OCI-LY3 (cell line): ENCODE measurements around the gene ACOT9.
A peak's percentile ranks its signal among the peaks of the same experiment; 100 is the strongest.

Experiments
- H2AFZ ChIP-seq: fragments of 200-600, 300-600 bp; shearing (Covaris generic); 2 replicates; pipeline ENCODE4 v1.6.0; 2014; ENCODE audit warnings: antibody characterized with exemption, low read depth, low read length
- H3K27ac ChIP-seq: fragments of 200-600, 300-600 bp; sonication (generic); 2 replicates; pipeline ENCODE4 v1.5.1; 2014; ENCODE audit warnings: mild to moderate bottlenecking, low read length, moderate library complexity, mixed read lengths
- H3K27me3 ChIP-seq: fragments of 200-600, 300-600 bp; sonication (generic); 2 replicates; pipeline ENCODE4 v1.6.1; 2014; ENCODE audit warnings: low read depth, low read length, mixed read lengths
- H3K36me3 ChIP-seq: fragments of 200-600, 300-600 bp; sonication (generic); replicated peaks from 2 replicates; pipeline ENCODE3; 2014; ENCODE audit warnings: low read depth, low read length, mixed read lengths
- H3K4me1 ChIP-seq: fragments of 300-600, 200-600 bp; sonication (generic); 2 replicates; pipeline ENCODE4 v1.6.1; 2014; ENCODE audit warnings: low read length, mixed read lengths
- H3K4me2 ChIP-seq: fragments of 200-600, 300-600 bp; sonication (generic); 2 replicates; pipeline ENCODE4 v1.6.1; 2014; ENCODE audit warnings: low read length, mixed read lengths
- H3K4me3 ChIP-seq: fragments of 300-600, 200-600 bp; sonication (generic); 2 replicates; pipeline ENCODE4 v1.5.1; 2014; ENCODE audit warnings: antibody characterized with exemption, mild to moderate bottlenecking, low read length, moderate library complexity
- H3K79me2 ChIP-seq: fragments of 300-600, 200-600 bp; shearing (Covaris generic); 2 replicates; pipeline ENCODE4 v1.6.1; 2014; ENCODE audit warnings: mild to moderate bottlenecking, low read length, mixed read lengths
- H3K9ac ChIP-seq: fragments of 300-600, 200-600 bp; shearing (Covaris generic); 2 replicates; pipeline ENCODE4 v1.6.0; 2014; ENCODE audit warnings: mild to moderate bottlenecking, low read length, moderate library complexity
- H3K9me3 ChIP-seq: fragments of 200-600, 300-600 bp; shearing (Covaris generic); 2 replicates; pipeline ENCODE4 v1.6.1; 2014; ENCODE audit warnings: low read length, mixed read lengths; ENCODE audit not compliant: insufficient read depth
- H4K20me1 ChIP-seq: fragments of 200-600, 300-600 bp; sonication (generic); 2 replicates; pipeline ENCODE4 v1.6.1; 2016; ENCODE audit warnings: low read length, mixed read lengths; ENCODE audit not compliant: insufficient read depth
- EZH2phosphoT487 ChIP-seq: fragments of 200-600 bp; shearing (Covaris generic); IDR thresholded peaks from 2 replicates; pipeline ENCODE4 v1.6.1; 2018; ENCODE audit warnings: antibody characterized with exemption, mixed run types, low read depth
- TF ChIP-seq, protein P1 (sequence below): fragments of 200-600, 300-600 bp; sonication (generic); IDR thresholded peaks from 2 replicates; pipeline ENCODE4 v1.5.1; 2014; ENCODE audit warnings: antibody characterized with exemption, low read length, low read depth

Gene ACOT9

DNA sequence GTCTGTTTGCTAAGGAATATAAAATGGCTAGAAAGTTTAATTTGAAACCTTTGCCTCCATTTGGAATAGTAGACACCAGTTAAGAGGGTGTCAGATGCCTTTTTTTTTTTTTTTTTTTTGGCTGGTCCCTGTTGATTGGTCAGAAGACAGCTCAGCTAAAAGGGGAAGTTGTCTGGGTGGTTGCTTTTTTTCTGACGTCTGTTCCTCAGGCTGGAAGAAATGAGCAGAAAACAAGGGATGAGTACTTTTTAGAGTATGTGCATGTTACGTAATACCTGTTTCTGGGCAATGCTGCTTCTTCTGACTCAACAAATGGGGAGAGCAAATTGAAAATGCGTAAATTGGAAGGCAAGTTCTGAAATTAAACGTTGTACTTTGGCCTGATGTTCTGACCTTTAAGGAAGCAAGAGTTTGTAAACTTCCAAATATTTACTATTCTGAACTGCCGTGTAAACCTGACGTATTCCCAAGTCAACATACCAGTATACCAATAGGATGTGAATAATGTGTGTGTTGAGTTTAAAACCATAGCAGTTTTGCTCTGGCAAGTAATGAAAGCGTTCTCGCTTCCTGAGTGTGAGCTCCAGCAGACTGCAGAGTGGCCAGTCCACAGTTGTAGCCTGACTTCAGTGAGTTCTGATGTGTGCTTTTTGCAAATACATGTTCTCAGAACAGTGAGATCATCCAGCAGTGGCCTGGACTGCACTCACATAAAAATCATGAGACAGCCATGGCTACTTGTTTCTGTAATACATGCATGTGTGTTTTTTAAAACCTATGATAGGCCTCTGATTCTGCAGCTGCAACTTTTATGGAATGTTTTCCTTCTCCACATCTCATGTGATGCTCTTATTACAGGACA, 41.6 kb upstream of the ACOT9 start:
- H3K27me3 ChIP-seq, result no peaks in the 10 kb centered on the region
- peak overlapping the region; percentile 81 for H3K27ac ChIP-seq
- no peak overlapping the region for H2AFZ ChIP-seq
- H3K9me3 ChIP-seq, result no peaks in the 10 kb centered on the region
- peak overlapping the region; percentile 82 for H3K4me2 ChIP-seq
- peaks cover 34% of the 10 kb centered on the region for H3K4me1 ChIP-seq
- peaks cover 20% of the 10 kb centered on the region for H3K36me3 ChIP-seq
- peaks cover 6% of the 10 kb centered on the region for H4K20me1 ChIP-seq
- no peak for TF ChIP-seq EZH2phosphoT487
- TF ChIP-seq, protein P1, sequence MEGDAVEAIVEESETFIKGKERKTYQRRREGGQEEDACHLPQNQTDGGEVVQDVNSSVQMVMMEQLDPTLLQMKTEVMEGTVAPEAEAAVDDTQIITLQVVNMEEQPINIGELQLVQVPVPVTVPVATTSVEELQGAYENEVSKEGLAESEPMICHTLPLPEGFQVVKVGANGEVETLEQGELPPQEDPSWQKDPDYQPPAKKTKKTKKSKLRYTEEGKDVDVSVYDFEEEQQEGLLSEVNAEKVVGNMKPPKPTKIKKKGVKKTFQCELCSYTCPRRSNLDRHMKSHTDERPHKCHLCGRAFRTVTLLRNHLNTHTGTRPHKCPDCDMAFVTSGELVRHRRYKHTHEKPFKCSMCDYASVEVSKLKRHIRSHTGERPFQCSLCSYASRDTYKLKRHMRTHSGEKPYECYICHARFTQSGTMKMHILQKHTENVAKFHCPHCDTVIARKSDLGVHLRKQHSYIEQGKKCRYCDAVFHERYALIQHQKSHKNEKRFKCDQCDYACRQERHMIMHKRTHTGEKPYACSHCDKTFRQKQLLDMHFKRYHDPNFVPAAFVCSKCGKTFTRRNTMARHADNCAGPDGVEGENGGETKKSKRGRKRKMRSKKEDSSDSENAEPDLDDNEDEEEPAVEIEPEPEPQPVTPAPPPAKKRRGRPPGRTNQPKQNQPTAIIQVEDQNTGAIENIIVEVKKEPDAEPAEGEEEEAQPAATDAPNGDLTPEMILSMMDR, result no peak
- peak overlapping the region; percentile 94 for H3K4me3 ChIP-seq
- H3K79me2 ChIP-seq, result peaks cover 10% of the 10 kb centered on the region
- peak overlapping the region; percentile 90; the same call in 1 of the 2 replicates for H3K9ac ChIP-seq

DNA sequence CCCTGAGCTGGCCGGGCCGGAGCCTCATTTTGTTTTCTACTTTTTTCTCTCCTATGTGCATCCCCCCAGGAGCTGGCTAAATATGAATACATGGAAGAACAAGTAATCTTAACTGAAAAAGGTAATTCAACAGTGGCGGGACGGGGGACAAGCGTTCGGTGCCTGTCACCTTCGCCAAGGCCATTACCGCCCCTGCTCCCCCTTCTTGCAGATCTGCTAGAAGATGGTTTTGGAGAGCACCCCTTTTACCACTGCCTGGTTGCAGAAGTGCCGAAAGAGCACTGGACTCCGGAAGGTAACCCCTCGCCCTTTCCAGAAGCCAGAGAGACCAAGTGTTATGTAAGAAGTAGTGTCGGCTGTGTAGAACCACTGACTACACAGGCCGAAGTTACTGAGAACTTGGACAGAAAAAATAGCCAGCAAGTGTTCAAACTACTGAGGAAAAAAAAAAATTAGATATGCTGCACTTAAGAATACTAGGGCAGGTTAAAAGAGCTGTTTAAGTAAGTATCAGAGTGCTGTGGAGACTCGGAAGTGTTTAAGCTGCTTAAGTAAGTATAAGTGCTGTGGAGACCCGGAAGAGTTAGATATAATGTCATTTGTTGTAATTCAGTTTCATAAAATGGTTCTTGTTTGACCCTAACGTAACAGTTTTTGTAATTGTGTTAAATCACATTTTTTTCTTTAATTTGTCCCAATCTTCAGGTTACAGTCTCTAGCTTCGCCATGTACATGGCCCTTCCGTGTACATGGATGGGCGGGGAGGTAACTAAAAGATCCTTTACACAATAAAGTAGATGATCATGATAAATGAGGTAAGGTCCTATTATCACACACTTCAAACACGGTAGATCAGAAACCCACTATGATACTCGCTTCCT, 40.8 kb upstream of the ACOT9 start:
- Histone ChIP-seq H3K9me3 (no peaks in the 10 kb centered on the region), H3K4me2 (peak overlapping the region; percentile 82), H3K9ac (peak overlapping the region; percentile 90), H4K20me1 (peaks cover 6% of the 10 kb centered on the region), H3K4me1 (peaks cover 34% of the 10 kb centered on the region), H3K4me3 (peak overlapping the region; percentile 94), H3K36me3 (peaks cover 20% of the 10 kb centered on the region), H2AFZ (no peak overlapping the region), H3K27me3 (no peaks in the 10 kb centered on the region), H3K27ac (peak overlapping the region; percentile 81), H3K79me2 (peaks cover 10% of the 10 kb centered on the region)
- TF ChIP-seq EZH2phosphoT487, result no peak
- TF ChIP-seq, protein P1, result no peak

DNA sequence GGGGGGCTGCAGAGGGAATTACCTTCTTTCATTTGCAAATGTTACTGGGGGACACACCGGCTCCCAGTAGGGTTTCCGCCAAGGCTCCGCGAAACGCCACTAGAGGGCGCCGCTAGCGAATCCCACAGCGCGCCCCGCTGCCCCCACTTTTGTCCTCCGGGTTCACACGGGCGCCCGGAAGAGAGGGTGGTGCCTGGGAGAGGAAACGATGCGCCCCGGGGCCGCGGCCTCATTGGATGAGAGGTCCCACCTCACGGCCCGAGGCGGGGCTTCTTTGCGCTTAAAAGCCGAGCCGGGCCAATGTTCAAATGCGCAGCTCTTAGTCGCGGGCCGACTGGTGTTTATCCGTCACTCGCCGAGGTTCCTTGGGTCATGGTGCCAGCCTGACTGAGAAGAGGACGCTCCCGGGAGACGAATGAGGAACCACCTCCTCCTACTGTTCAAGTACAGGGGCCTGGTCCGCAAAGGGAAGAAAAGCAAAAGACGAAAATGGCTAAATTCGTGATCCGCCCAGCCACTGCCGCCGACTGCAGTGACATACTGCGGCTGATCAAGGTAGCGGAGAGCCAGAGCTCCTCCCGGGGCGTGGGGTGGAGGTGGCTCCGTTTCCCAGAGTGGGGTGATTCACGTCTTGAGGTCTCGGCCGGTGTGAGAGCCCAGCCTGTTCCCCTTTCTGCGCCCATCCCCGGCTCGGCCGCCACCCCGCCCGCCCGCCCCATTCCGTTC, 40.0 kb upstream of the ACOT9 start, which contains the start of gene SAT1:
TSS of gene SAT1 (plus strand) at position 311 of the 726 bp plus-strand sequence. CDS start at position 490, 179 bp downstream.
- Histone ChIP-seq H3K27ac (peak within 1 kb of the TSS; percentile 100), H4K20me1 (peaks cover 6% of the 10 kb centered on the region), H2AFZ (peak within 1 kb of the TSS; percentile 85), H3K9ac (peak within 1 kb of the TSS; percentile 90), H3K9me3 (no peaks in the 10 kb centered on the region), H3K36me3 (peaks cover 20% of the 10 kb centered on the region), H3K4me1 (peaks cover 34% of the 10 kb centered on the region), H3K79me2 (peaks cover 10% of the 10 kb centered on the region), H3K4me3 (peak within 1 kb of the TSS; percentile 94), H3K4me2 (peak within 1 kb of the TSS; percentile 91), H3K27me3 (no peaks in the 10 kb centered on the region)
- TF ChIP-seq, protein P1, result peak; percentile 71
- TF ChIP-seq EZH2phosphoT487, result no peak
